ENCODE measurements around the gene GBE1. TPM values are rescaled to one million over a fixed set of nuclear protein-coding genes. Genes with fewer than 3 reads are reported as not detected.

Gene GBE1
- polyA plus RNA-seq, 1 experiment, result 60.1 TPM

DNA sequence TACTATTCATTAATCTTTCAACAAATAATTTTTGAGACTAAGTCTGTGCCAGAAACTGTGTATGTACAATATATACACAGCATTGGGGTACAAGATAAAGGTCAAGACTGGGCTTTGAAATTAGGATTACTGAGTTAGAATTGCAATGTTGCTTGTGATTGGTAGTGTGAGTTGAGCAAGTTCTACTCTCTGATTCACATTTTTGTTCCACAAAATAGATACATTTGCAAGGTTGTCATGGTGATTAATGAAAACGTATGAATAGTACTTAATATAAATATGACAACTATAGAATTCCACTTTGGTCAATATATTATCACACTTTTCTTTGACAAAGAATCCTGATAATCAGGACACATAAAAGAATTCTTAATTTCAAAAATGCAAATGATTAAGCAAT is 314.6 kb downstream of the GBE1 start:
- no peak for DNase-seq (ENCODE audit: low read depth, low spot score)
- Histone ChIP-seq H3K4me3 (ENCODE audit: low read depth, low read length) (no peak overlapping the region), H3K9me3 (ENCODE audit: control insufficient read depth, insufficient read depth, low read length) (no peaks in the 10 kb centered on the region), H3K27me3 (ENCODE audit: control insufficient read depth, insufficient read depth, low read length) (no peaks in the 10 kb centered on the region), H3K27ac (ENCODE audit: low read depth, low read length) (no peak overlapping the region)
- POLR2A ChIA-PET, result no interaction called here
- CTCF ChIA-PET, result no interaction called here
- TF ChIP-seq, protein P1, sequence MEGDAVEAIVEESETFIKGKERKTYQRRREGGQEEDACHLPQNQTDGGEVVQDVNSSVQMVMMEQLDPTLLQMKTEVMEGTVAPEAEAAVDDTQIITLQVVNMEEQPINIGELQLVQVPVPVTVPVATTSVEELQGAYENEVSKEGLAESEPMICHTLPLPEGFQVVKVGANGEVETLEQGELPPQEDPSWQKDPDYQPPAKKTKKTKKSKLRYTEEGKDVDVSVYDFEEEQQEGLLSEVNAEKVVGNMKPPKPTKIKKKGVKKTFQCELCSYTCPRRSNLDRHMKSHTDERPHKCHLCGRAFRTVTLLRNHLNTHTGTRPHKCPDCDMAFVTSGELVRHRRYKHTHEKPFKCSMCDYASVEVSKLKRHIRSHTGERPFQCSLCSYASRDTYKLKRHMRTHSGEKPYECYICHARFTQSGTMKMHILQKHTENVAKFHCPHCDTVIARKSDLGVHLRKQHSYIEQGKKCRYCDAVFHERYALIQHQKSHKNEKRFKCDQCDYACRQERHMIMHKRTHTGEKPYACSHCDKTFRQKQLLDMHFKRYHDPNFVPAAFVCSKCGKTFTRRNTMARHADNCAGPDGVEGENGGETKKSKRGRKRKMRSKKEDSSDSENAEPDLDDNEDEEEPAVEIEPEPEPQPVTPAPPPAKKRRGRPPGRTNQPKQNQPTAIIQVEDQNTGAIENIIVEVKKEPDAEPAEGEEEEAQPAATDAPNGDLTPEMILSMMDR (IDR thresholded peaks at IDR 0.05; ENCODE audit: low read depth, low read length), result no peak

DNA sequence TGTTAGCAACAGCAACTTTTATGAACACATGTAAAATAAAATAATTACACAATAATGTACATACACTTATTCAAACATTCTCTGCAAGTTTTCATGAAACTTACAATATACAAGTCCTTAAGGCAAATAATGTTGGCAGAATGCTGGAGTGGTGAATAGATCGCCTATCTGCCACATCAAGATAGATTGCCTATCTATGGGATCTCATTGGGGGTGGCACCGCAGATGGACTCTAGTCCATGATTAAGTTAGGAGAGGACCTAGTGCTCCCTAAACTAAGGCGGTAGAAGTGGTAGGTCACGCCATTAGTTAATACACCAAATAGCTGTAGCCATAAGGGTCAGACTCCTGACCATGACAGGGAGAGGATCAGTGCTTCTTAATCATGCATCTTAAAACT is 315.7 kb downstream of the GBE1 start:
- ChIA-PET CTCF (no interaction called here), POLR2A (no interaction called here)
- Histone ChIP-seq H3K4me3 (ENCODE audit: low read depth, low read length) (no peak overlapping the region), H3K27ac (ENCODE audit: low read depth, low read length) (no peak overlapping the region), H3K9me3 (ENCODE audit: control insufficient read depth, insufficient read depth, low read length) (no peaks in the 10 kb centered on the region), H3K27me3 (ENCODE audit: control insufficient read depth, insufficient read depth, low read length) (no peaks in the 10 kb centered on the region)
- TF ChIP-seq, protein P1 (IDR thresholded peaks at IDR 0.05; ENCODE audit: low read depth, low read length), result no peak
- DNase-seq (ENCODE audit: low read depth, low spot score), result no peak

DNA sequence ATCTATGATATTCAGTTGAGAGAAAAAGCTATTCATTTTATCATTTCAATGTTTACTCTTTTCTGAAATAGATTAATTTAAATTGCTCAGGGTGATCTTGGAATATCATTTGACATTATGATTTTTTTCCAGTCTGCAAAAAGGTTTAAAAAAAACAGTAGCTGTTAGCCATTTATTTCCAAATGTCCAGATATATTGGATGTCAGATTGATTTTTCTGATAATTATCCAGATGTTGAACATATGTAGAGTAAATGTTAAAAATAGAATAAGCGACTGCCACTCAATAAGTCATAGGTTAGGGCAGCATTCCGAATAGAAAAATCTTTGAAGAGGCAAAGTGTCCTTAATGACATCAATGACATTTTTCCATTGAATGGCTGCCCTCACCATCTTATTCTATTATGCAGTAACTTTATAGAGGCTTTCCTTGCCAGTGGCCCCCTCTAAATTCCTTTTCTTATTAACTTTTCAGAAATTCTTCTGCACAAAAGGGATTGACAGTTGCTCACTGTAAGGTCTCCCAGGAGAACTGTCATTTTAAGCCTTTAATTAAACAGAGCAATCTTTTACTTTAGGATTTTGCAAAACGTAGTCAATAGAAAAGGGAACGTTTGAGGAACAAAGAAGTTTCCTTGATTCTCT is 316.5 kb downstream of the GBE1 start:
- H3K4me3 ChIP-seq (ENCODE audit: low read depth, low read length), result no peak overlapping the region
- no peaks in the 10 kb centered on the region for H3K9me3 ChIP-seq (ENCODE audit: control insufficient read depth, insufficient read depth, low read length)
- CTCF ChIA-PET, result interaction anchor here (0.6 kb wide), 1 partner anchor 33 kb away, joined by 5 read pairs; no protein-coding TSS in a partner anchor
- DNase-seq (ENCODE audit: low read depth, low spot score), result no peak
- POLR2A ChIA-PET, result no interaction called here
- TF ChIP-seq, protein P1 (IDR thresholded peaks at IDR 0.05; ENCODE audit: low read depth, low read length), result no peak
- H3K27ac ChIP-seq (ENCODE audit: low read depth, low read length), result no peak overlapping the region
- no peaks in the 10 kb centered on the region for H3K27me3 ChIP-seq (ENCODE audit: control insufficient read depth, insufficient read depth, low read length)

DNA sequence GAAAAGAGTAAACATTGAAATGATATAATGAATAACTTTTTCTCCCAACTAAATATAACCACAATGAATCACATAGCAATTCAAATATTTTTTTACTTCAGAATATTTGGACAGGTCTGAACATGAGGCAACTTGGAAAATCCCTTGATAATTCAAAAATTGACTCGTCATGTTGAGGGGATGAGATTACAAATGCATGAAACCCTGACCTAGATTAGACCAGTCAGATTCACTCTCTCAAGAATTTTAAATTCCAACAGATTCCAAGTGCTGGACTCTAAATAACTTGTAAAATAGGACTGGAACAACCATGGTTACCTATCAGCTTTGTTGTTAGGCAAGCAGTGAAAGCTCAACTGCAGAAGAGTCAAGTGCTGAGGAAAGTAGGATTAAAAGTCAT is 317.5 kb downstream of the GBE1 start:
- Histone ChIP-seq H3K27ac (ENCODE audit: low read depth, low read length) (no peak overlapping the region), H3K27me3 (ENCODE audit: control insufficient read depth, insufficient read depth, low read length) (no peaks in the 10 kb centered on the region), H3K9me3 (ENCODE audit: control insufficient read depth, insufficient read depth, low read length) (no peaks in the 10 kb centered on the region), H3K4me3 (ENCODE audit: low read depth, low read length) (no peak overlapping the region)
- ChIA-PET POLR2A (no interaction called here), CTCF (no interaction called here)
- TF ChIP-seq, protein P1 (IDR thresholded peaks at IDR 0.05; ENCODE audit: low read depth, low read length), result no peak
- no peak for DNase-seq (ENCODE audit: low read depth, low spot score)

DNA sequence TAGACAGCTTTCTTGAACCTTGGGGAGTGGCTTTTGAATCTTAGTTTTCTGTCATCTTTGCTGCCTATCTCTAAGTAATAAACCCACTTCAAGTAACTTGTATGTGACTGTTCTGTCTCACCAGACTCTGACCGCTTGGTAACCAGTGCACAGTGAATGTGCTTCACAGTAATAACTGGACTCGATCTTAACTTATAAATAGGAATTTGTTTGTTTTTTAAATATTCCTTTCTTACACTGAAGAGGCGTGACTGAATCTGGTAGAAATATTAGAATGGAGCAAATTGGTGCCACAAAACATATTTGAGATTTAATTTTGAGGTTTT is 318.0 kb downstream of the GBE1 start:
- ChIA-PET CTCF (no interaction called here), POLR2A (no interaction called here)
- H3K9me3 ChIP-seq (ENCODE audit: control insufficient read depth, insufficient read depth, low read length), result no peaks in the 10 kb centered on the region
- DNase-seq (ENCODE audit: low read depth, low spot score), result no peak
- no peak overlapping the region for H3K27ac ChIP-seq (ENCODE audit: low read depth, low read length)
- H3K4me3 ChIP-seq (ENCODE audit: low read depth, low read length), result no peak overlapping the region
- no peaks in the 10 kb centered on the region for H3K27me3 ChIP-seq (ENCODE audit: control insufficient read depth, insufficient read depth, low read length)
- TF ChIP-seq, protein P1 (IDR thresholded peaks at IDR 0.05; ENCODE audit: low read depth, low read length), result no peak
